Vagina (tissue), 2 donors: ENCODE measurements around the gene SIPA1. TPM values are rescaled to one million over a fixed set of nuclear protein-coding genes. Genes with fewer than 3 reads are reported as not detected.

ENCODE experiments used
- DNase-seq, 2 donors: peaks; one replicate each; pipeline ENCODE4 v3.0.0-alpha.2; 2017; ENCODE audit errors: extremely low spot score in 2 of 2
- H3K27ac ChIP-seq: fragments of 200-600 bp; sonication (generic); one replicate; pipeline ENCODE4 v1.5.1; 2019
- H3K27me3 ChIP-seq: fragments of 200-600 bp; sonication (generic); one replicate; pipeline ENCODE4 v1.5.1; 2019
- H3K36me3 ChIP-seq, 2 donors: fragments of 200-600 bp; sonication (generic); one replicate each; pipeline ENCODE4 v1.5.1; 2017 to 2019
- H3K4me1 ChIP-seq: fragments of 200-600 bp; sonication (generic); one replicate; pipeline ENCODE4 v1.5.1; 2019
- H3K4me3 ChIP-seq, 2 donors: fragments of 200-600 bp; sonication (generic); 1 replicate in 1 of 2; 2 replicates in 1 of 2; pipeline ENCODE4 v1.5.1; 2016 to 2019
- H3K9me3 ChIP-seq: fragments of 200-600 bp; sonication (generic); one replicate; pipeline ENCODE4 v1.5.1; 2019
- CTCF ChIP-seq, 3 experiments: fragments of 450-650 bp in 2 of 3; fragments of 200-600 bp in 1 of 3; sonication (generic) in 1 of 3; IDR thresholded peaks; one replicate each; pipeline ENCODE4 v1.5.1; 2017 to 2019; ENCODE audit warnings: antibody characterized with exemption in 3 of 3, mild to moderate bottlenecking in 2 of 3, moderate library complexity in 2 of 3
- POLR2A ChIP-seq, 2 donors: fragments of 450-650 bp; IDR thresholded peaks; one replicate each; pipeline ENCODE4 v1.6.1; 2017; ENCODE audit warnings: antibody characterized with exemption in 2 of 2, mild to moderate bottlenecking in 2 of 2, moderate library complexity in 2 of 2
- POLR2AphosphoS5 ChIP-seq, 2 donors: sonication (generic); formaldehyde crosslinking; IDR thresholded peaks; one replicate each; pipeline ENCODE4 v1.9.0; 2017; ENCODE audit warnings: antibody characterized with exemption in 2 of 2, mild to moderate bottlenecking in 2 of 2, low read depth in 1 of 2; ENCODE audit not compliant: insufficient read depth in 1 of 2
- intact Hi-C: fragments of 100-400 bp; cut with DNase I; formaldehyde crosslinking; loops from one replicate; pipeline ENCODE4 v1.15.1; 2023
- total RNA-seq: library from RNA; depleted of rRNA; stranded (reverse); fragments of >200 nt; gene quantifications from one replicate; pipeline ENCODE4 v1.2.3, GENCODE V29; 2016

SIPA1 gene
- total RNA-seq, 1 donor from 2014 or later: 63.3 TPM

GRCh38 chr11:65651589-65652510, 13.9 kb downstream of the SIPA1 start:
- no peaks in the 10 kb centered on the region for H3K27me3 ChIP-seq
- no peak for DNase-seq
- peaks cover 0 to 35% of the 10 kb centered on the region in 2 donors for H3K36me3 ChIP-seq
- peak overlapping the region; percentile 51 to 70 for H3K4me3 ChIP-seq
- H3K4me1 ChIP-seq: peaks cover 50% of the 10 kb centered on the region
- intact Hi-C loops: no loop called here
- peak overlapping the region; percentile 97 for H3K27ac ChIP-seq
- no peak for TF ChIP-seq POLR2AphosphoS5 (IDR thresholded peaks at IDR 0.05; ENCODE audit: insufficient read depth in 1 of 2, low read depth in 1 of 2)
- TF ChIP-seq POLR2A (IDR thresholded peaks at IDR 0.05): no peak
- no peak for TF ChIP-seq CTCF (IDR thresholded peaks at IDR 0.05)
- no peaks in the 10 kb centered on the region for H3K9me3 ChIP-seq

GRCh38 chr11:65652511-65653228, 14.8 kb downstream of the SIPA1 start:
- no peak for DNase-seq
- H3K9me3 ChIP-seq: no peaks in the 10 kb centered on the region
- H3K4me1 ChIP-seq: peaks cover 50% of the 10 kb centered on the region
- intact Hi-C loops: no loop called here
- H3K4me3 ChIP-seq: peak overlapping the region; percentile 51 to 70
- peak overlapping the region; percentile 97 for H3K27ac ChIP-seq
- no peak for TF ChIP-seq CTCF (IDR thresholded peaks at IDR 0.05)
- TF ChIP-seq POLR2A (IDR thresholded peaks at IDR 0.05): peak in 1 of 2 donors; percentile 33
- TF ChIP-seq POLR2AphosphoS5 (IDR thresholded peaks at IDR 0.05; ENCODE audit: insufficient read depth in 1 of 2, low read depth in 1 of 2): peak; percentile 97 to 98
- H3K36me3 ChIP-seq: peaks cover 0 to 38% of the 10 kb centered on the region in 2 donors
- H3K27me3 ChIP-seq: no peaks in the 10 kb centered on the region

- intact Hi-C loops: no loop called here
- Histone ChIP-seq H3K4me1 (peaks cover 50% of the 10 kb centered on the region), H3K4me3 (peak overlapping the region; percentile 51 to 70), H3K27me3 (no peaks in the 10 kb centered on the region), H3K9me3 (no peaks in the 10 kb centered on the region), H3K36me3 (peaks cover 0 to 47% of the 10 kb centered on the region in 2 donors), H3K27ac (peak overlapping the region; percentile 97)
- TF ChIP-seq POLR2AphosphoS5 (IDR thresholded peaks at IDR 0.05; ENCODE audit: insufficient read depth in 1 of 2, low read depth in 1 of 2): no peak
- no peak for DNase-seq
Observed at GRCh38 chr11:65653229-65654225, 15.6 kb downstream of the SIPA1 start.

- Histone ChIP-seq H3K36me3 (peaks cover 0 to 58% of the 10 kb centered on the region in 2 donors), H3K27me3 (no peaks in the 10 kb centered on the region), H3K27ac (no peak overlapping the region), H3K4me1 (peaks cover 42% of the 10 kb centered on the region), H3K9me3 (no peaks in the 10 kb centered on the region), H3K4me3 (no peak overlapping the region)
- no peak for TF ChIP-seq POLR2A (IDR thresholded peaks at IDR 0.05)
- no peak for TF ChIP-seq POLR2AphosphoS5 (IDR thresholded peaks at IDR 0.05; ENCODE audit: insufficient read depth in 1 of 2, low read depth in 1 of 2)
- no peak for TF ChIP-seq CTCF (IDR thresholded peaks at IDR 0.05)
- DNase-seq: no peak
- intact Hi-C loops: no loop called here
Observed at GRCh38 chr11:65654375-65655349, 16.8 kb downstream of the SIPA1 start.
